Measurements from ENCODE around the gene MAMDC4.
A peak's percentile ranks its signal among the peaks of the same experiment; 100 is the strongest.
"Not testable (repeated sequence)": the region's sequence is repeated elsewhere in the genome, so short reads cannot be mapped to it uniquely, and the experiment has no call there.

MAMDC4 gene

DNA sequence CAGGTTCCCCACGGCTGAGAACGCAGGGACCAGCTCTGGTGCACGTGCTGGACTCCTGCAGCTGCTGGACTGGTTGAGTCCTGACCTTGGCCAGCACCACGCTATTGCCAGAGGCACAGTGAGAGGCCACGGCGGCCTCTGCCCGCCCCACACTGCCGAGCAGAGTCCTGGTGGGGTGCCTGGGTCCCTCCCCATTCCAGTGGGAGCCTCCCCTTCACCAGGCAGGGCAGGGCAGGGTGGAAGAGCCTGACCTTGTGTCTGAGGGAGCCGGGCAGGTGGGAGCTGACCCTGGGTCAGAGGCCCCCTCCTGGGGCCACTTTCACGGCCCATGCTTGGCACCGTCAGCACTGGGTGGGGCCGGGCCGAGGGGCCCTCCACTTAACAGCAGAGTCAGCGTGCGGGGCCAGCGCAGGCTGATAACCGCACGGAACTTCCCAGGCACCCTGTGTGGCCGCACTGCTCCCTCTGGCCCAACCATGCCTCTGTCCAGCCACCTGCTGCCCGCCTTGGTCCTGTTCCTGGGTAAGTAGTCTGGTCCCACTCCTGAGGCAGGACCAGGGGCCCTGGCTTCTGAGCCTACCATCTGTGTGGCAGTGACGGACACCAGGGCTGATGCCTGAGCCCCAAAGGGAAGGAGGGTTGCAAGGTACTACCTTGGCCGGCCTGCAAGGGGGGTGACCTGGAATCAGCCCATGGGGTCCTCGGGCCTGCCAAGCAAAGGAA is at the start of gene MAMDC4:
Gene MAMDC4, plus strand, starts transcription at position 406 of the 723 bp plus-strand sequence. Its CDS starts 71 bp downstream, at position 477.
- H3K9ac ChIP-seq (ENCODE audit: low read length), result no peak within 1 kb of the TSS
- no peaks in the 10 kb centered on the region for H3K9me3 ChIP-seq (ENCODE audit: low read length)
- peaks cover 5% of the 10 kb centered on the region for H3K36me3 ChIP-seq (ENCODE audit: insufficient read depth, low read length)
- no peak within 1 kb of the TSS for H3K4me3 ChIP-seq (ENCODE audit: low read depth in 1 of 2, low read length in 2 of 2)
- H3K27ac ChIP-seq (ENCODE audit: low read depth, low read length), result no peak within 1 kb of the TSS
- peaks cover 20% of the 10 kb centered on the region for H3K4me1 ChIP-seq (ENCODE audit: insufficient read depth, low read length)
- H3K27me3 ChIP-seq (ENCODE audit: control insufficient read depth in 1 of 2, insufficient read depth in 2 of 2, low read length in 2 of 2), result peaks cover 0 to 9% of the 10 kb centered on the region in 2 donors

DNA sequence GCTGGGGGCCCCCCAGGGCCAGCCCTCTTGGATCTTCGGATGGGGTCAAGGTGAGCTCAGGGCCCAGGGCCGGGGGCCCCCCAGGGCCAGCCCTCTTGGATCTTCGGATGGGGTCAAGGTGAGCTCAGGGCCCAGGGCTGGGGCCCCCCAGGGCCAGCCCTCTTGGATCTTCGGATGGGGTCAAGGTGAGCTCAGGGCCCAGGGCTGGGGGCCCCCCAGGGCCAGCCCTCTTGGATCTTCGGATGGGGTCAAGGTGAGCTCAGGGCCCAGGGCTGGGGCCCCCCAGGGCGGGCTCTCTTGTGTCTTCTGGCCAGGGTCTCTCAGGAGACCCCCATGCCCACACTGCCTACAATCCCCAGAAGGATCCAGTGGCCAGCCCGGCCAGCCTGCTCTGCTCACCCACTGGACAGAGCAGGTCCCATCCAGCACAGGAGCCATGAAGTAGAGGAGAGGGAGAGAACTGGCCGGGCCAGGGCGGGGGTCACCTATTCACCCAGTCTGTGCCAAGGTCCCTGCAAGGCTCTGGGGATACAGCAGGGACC is 49.1 kb upstream of the MAMDC4 start:
- peaks cover 35 to 42% of the 10 kb centered on the region in 2 donors for H3K27me3 ChIP-seq (ENCODE audit: control insufficient read depth in 1 of 2, insufficient read depth in 2 of 2, low read length in 2 of 2)
- not testable (repeated sequence) for H3K36me3 ChIP-seq (ENCODE audit: insufficient read depth, low read length); H3K4me3 ChIP-seq (ENCODE audit: low read depth in 1 of 2, low read length in 2 of 2); H3K9ac ChIP-seq (ENCODE audit: low read length); H3K27ac ChIP-seq (ENCODE audit: low read depth, low read length); H3K9me3 ChIP-seq (ENCODE audit: low read length)
- H3K4me1 ChIP-seq (ENCODE audit: insufficient read depth, low read length), result peaks cover 23% of the 10 kb centered on the region

DNA sequence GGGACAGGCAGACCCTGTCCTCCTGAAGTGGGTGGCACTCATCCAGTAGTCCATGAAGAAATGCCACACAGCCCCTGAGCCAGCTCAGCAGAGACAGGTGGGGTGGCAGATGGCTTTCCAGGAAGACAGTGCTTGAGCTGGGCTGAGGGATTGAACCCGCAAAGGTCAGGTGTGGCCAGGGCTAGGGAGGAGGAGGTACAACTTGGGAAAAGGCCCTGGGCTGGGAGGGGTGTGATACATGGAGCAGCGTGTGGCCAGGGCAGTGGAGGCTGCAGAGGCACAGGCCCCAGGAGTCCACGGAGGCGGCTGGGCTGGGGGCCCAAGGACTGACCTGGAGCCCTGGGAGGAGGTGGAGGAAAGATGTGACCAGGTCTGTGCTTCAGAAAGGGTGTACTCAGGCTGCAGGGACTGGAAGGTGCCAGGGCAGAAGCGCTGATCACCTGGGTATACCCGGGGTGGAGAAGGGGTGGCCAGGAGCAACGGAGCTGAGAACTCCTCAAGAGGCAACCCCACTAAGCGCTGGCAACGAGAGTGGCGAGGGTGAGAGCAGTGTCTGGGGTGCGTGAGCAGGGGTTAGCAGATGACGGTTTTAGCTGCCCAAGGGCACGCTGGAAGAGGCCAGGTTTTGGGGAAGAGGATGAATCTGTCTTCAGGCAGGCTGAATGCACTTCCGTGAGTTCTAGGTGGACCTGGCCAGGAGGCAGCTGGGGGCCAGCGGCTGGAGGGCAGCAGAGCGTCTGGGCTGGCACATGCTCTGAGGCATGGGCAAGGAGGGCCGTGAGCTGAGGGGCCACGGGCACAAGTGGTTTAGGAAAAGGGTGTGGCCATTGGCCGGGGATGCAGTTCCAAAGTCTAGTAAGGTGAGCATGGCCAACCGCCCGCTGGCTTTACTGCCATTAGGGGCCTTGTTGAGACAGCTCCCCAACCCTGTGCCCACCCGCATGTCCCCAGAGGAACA is 48.3 kb upstream of the MAMDC4 start:
- Histone ChIP-seq H3K9ac (ENCODE audit: low read length) (no peak overlapping the region), H3K27me3 (ENCODE audit: control insufficient read depth in 1 of 2, insufficient read depth in 2 of 2, low read length in 2 of 2) (peaks cover 29 to 37% of the 10 kb centered on the region in 2 donors), H3K36me3 (ENCODE audit: insufficient read depth, low read length) (no peaks in the 10 kb centered on the region), H3K4me3 (ENCODE audit: low read depth in 1 of 2, low read length in 2 of 2) (no peak overlapping the region), H3K27ac (ENCODE audit: low read depth, low read length) (no peak overlapping the region), H3K4me1 (ENCODE audit: insufficient read depth, low read length) (peaks cover 26% of the 10 kb centered on the region), H3K9me3 (ENCODE audit: low read length) (no peaks in the 10 kb centered on the region)

DNA sequence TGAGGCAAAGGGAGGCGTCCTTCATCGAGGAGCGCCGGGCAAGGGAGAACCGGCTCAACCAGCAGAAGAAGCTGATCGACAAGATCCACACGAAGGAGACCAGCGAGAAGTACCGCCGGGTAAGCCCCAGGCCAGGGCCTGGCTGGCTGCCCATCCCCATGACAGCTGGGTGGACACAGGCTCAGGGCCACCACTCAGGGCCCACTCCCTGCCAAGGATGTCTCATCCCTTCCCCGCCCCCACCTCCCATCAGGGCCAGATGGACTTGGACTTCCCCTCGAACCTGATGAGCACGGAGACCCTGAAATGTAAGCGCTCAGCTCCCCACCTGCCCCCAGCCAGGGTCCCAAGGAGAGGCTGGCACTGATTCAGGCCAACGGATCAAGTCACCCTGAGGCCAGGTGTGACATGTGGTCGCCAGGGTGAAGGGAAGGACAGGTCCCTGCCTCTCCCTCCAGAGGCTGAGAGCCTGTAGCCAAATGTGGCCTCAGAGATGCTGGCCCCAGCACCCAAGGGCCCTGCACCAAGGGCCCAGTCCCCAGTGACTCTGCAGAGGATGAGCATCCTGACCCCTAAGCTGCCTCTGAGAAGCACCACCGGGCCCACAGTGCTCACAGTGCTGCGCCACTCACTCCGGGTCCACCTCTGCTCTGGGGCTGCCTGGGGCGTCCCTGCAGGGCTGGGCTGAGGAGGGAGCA is 47.5 kb upstream of the MAMDC4 start:
- Histone ChIP-seq H3K4me1 (ENCODE audit: insufficient read depth, low read length) (peaks cover 32% of the 10 kb centered on the region), H3K27ac (ENCODE audit: low read depth, low read length) (no peak overlapping the region), H3K27me3 (ENCODE audit: control insufficient read depth in 1 of 2, insufficient read depth in 2 of 2, low read length in 2 of 2) (peaks cover 21 to 28% of the 10 kb centered on the region in 2 donors), H3K9me3 (ENCODE audit: low read length) (no peaks in the 10 kb centered on the region), H3K4me3 (ENCODE audit: low read depth in 1 of 2, low read length in 2 of 2) (no peak overlapping the region), H3K9ac (ENCODE audit: low read length) (no peak overlapping the region), H3K36me3 (ENCODE audit: insufficient read depth, low read length) (peaks cover 3% of the 10 kb centered on the region)

DNA sequence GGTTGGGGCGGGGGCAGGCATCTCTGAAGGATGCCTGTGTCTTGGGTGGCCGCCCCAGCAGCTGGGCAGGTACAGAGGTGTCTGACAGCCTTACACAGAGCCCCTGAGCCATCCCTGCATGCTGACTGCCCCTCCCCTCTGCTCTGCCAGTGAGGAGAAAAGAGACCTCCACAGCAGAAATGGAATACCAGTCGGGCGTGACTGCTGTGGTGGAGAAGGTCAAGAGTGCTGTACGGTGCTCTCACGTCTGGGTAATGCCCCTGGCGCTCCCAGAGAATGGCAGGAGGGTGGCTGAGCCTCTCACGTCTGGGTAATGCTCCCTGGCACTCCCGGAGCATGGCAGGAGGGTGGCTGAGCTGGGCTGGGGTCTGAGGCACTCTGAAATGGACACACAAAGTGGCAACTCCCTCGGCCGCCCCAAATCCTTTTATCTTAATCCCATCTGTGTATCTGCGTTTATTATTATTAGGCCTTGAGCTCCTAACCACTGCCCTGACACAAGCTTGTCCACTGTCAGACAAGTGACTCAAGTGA is 46.9 kb upstream of the MAMDC4 start:
- Histone ChIP-seq H3K9ac (ENCODE audit: low read length) (no peak overlapping the region), H3K4me1 (ENCODE audit: insufficient read depth, low read length) (peaks cover 34% of the 10 kb centered on the region), H3K9me3 (ENCODE audit: low read length) (no peaks in the 10 kb centered on the region), H3K27me3 (ENCODE audit: control insufficient read depth in 1 of 2, insufficient read depth in 2 of 2, low read length in 2 of 2) (peaks cover 18 to 25% of the 10 kb centered on the region in 2 donors), H3K36me3 (ENCODE audit: insufficient read depth, low read length) (peaks cover 4% of the 10 kb centered on the region), H3K4me3 (ENCODE audit: low read depth in 1 of 2, low read length in 2 of 2) (no peak overlapping the region), H3K27ac (ENCODE audit: low read depth, low read length) (no peak overlapping the region)

DNA sequence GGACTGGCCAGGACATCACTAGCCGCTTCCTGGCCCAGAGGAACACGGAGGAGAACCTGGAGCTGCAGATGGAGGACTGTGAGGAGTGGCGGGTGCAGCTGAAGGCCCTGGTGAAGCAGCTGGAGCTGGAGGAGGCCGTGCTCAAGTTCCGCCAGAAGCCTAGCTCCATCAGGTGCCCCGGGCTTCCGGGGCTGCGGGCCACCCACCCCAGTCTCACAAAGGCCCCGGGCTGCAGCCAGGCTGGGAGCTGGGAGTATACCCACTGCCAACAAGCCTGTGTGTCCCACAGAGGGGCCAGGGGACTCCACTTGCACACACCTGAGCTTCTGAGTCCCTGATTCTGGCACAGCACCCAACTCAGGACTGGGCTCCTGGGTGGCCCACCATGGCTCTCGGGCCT is 46.1 kb upstream of the MAMDC4 start:
- H3K4me1 ChIP-seq (ENCODE audit: insufficient read depth, low read length), result peaks cover 36% of the 10 kb centered on the region
- no peak overlapping the region for H3K9ac ChIP-seq (ENCODE audit: low read length)
- H3K4me3 ChIP-seq (ENCODE audit: low read depth in 1 of 2, low read length in 2 of 2), result no peak overlapping the region
- H3K9me3 ChIP-seq (ENCODE audit: low read length), result no peaks in the 10 kb centered on the region
- H3K27ac ChIP-seq (ENCODE audit: low read depth, low read length), result no peak overlapping the region
- peaks cover 4% of the 10 kb centered on the region for H3K36me3 ChIP-seq (ENCODE audit: insufficient read depth, low read length)
- peaks cover 12 to 17% of the 10 kb centered on the region in 2 donors for H3K27me3 ChIP-seq (ENCODE audit: control insufficient read depth in 1 of 2, insufficient read depth in 2 of 2, low read length in 2 of 2)

DNA sequence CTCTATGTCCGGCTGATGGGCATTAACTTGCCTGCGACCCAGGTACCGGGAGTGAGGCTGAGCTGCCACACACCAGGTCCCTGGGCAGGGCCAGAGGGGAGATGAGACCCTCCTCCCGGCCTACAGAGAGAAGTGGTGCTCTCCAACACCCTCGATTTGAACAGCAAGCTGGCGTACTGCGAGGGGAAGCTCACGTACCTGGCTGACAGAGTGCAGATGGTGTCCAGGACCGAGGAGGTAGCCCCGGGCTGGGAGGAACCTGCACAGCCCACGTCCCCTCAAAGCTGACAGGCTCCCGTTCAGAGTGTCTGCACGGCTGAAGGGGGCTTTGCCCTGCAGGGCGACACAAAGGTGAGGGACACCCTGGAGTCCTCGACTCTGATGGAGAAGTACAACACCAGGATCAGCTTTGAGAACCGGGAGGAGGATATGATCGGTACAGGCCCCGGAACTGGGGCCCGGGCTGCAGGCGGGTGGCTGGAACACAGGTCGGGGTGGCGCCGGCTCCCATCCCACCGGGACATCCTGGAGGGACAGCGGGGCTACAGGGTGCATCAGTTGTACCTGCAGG is 45.4 kb upstream of the MAMDC4 start:
- H3K27ac ChIP-seq (ENCODE audit: low read depth, low read length), result peak overlapping the region; percentile 82
- peaks cover 4% of the 10 kb centered on the region for H3K36me3 ChIP-seq (ENCODE audit: insufficient read depth, low read length)
- peaks cover 36% of the 10 kb centered on the region for H3K4me1 ChIP-seq (ENCODE audit: insufficient read depth, low read length)
- peaks cover 8 to 10% of the 10 kb centered on the region in 2 donors for H3K27me3 ChIP-seq (ENCODE audit: control insufficient read depth in 1 of 2, insufficient read depth in 2 of 2, low read length in 2 of 2)
- H3K4me3 ChIP-seq (ENCODE audit: low read depth in 1 of 2, low read length in 2 of 2), result peak overlapping the region; percentile 64 to 66
- peak overlapping the region; percentile 72 for H3K9ac ChIP-seq (ENCODE audit: low read length)
- no peaks in the 10 kb centered on the region for H3K9me3 ChIP-seq (ENCODE audit: low read length)

DNA sequence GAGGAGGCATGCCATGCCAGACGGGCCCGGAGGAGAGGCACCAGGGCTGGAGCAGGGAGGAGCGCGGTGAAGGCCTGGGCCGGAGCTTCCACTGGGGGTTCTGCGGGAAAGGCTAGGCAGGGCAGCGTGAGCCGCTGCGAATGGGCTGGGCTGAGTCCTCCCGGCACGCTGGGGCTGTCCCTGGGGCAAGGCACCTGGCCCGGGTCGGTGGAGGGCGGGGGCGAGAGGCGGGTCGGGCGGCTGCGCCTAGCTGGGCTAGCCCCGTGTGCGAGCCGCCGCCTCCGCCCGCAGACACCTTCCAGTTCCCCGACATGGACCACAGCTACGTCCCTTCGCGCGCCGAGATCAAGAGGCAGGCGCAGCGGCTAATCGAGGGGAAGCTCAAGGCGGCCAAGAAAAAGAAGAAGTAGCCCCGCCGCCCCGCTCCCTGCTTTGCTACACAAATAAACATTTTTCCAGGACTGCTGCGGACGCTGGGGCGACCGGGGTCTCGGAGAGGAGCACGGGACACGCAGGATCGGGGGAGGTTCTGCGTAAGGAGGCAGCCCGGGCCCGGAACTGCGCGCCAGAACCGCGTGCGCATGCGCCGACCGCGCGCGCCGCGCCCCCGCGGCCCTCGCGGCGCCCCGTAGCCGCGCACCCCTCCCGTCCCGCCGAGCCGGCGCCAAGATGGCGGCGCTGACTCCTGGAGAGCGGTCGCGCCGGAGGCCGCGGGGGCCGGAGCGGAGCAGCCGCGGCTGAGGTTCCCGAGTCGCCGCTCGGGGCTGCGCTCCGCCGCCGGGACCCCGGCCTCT is 44.7 kb upstream of the MAMDC4 start, which contains the start of gene RABL6:
Gene RABL6, plus strand, starts transcription at position 668 of the 794 bp plus-strand sequence. CDS start 249 bp downstream, outside the sequence.
- peaks cover 4% of the 10 kb centered on the region for H3K36me3 ChIP-seq (ENCODE audit: insufficient read depth, low read length)
- peaks cover 0 to 2% of the 10 kb centered on the region in 2 donors for H3K27me3 ChIP-seq (ENCODE audit: control insufficient read depth in 1 of 2, insufficient read depth in 2 of 2, low read length in 2 of 2)
- peak within 1 kb of the TSS; percentile 82 for H3K27ac ChIP-seq (ENCODE audit: low read depth, low read length)
- H3K9ac ChIP-seq (ENCODE audit: low read length), result peak within 1 kb of the TSS; percentile 72
- H3K4me1 ChIP-seq (ENCODE audit: insufficient read depth, low read length), result peaks cover 36% of the 10 kb centered on the region
- H3K9me3 ChIP-seq (ENCODE audit: low read length), result no peaks in the 10 kb centered on the region
- peak within 1 kb of the TSS; percentile 66 to 99 for H3K4me3 ChIP-seq (ENCODE audit: low read depth in 1 of 2, low read length in 2 of 2)

DNA sequence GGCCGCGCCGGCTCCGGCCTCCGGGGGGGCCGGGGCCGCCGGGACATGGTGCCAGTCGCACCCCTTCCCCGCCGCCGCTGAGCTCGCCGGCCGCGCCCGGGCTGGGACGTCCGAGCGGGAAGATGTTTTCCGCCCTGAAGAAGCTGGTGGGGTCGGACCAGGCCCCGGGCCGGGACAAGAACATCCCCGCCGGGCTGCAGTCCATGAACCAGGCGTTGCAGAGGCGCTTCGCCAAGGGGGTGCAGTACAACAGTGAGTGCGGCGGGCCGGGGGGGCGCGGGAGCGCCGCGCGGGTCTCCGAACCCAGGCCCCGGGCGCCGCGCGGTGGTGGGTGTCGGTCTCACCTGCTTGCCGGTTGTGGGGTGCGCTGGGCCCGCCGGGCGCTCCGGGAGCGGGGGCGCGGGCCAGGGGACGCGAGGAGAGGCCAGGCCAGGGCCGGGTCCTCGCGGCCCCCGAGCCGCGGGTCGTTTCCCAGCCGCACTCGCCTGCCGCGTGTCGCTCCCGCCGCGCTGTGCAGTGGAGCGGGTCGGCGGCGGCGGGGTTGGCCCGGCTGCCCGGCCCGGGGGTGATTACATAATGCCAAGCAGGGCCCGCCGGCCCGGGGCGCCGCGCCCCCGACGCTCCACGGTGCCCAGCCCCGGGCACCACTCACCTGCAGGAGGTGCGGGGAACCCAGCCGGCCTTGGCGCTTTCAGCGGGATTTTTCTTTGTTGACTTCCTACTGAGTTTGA is 43.9 kb upstream of the MAMDC4 start:
- H3K4me3 ChIP-seq (ENCODE audit: low read depth in 1 of 2, low read length in 2 of 2), result peak overlapping the region; percentile 60 to 99
- H3K4me1 ChIP-seq (ENCODE audit: insufficient read depth, low read length), result peaks cover 36% of the 10 kb centered on the region
- H3K27me3 ChIP-seq (ENCODE audit: control insufficient read depth in 1 of 2, insufficient read depth in 2 of 2, low read length in 2 of 2), result no peaks in the 10 kb centered on the region
- H3K9ac ChIP-seq (ENCODE audit: low read length), result peak overlapping the region; percentile 44
- peaks cover 8% of the 10 kb centered on the region for H3K36me3 ChIP-seq (ENCODE audit: insufficient read depth, low read length)
- peak overlapping the region; percentile 80 for H3K27ac ChIP-seq (ENCODE audit: low read depth, low read length)
- H3K9me3 ChIP-seq (ENCODE audit: low read length), result no peaks in the 10 kb centered on the region

Data from muscle layer of colon (tissue), 2 donors.